HG03103 (cell line): Measurements from ENCODE around the gene ABHD8.
"Not testable (repeated sequence)": the region's sequence is repeated elsewhere in the genome, so short reads cannot be mapped to it uniquely, and the experiment has no call there.

Experiments
- ATAC-seq: cut with Tn5 transposase; IDR thresholded peaks from one replicate; pipeline ENCODE4 v1.9.1; 2021; ENCODE audit warnings: low read depth; ENCODE audit not compliant: unreplicated experiment

Gene ABHD8

DNA sequence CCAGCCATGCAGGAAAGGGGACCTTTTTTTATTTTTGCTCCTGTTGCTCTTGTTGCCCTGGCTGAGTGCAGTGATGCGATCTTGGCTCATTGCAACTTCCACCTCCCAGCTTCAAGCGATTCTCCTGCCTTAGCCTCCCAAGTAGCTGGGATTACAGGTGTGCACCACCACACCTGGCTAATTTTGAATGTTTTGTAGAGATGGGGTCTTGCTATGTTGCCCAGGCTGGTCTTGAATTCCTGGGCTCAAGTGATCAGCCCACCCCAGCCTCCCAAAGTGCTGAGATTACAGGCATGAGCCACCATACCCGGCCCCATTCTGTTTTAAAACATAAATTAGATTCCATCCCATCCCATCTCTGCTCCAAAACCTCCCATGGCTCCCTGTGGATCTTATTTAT, 28.3 kb downstream of the ABHD8 start:
- ATAC-seq, result not testable (repeated sequence)

DNA sequence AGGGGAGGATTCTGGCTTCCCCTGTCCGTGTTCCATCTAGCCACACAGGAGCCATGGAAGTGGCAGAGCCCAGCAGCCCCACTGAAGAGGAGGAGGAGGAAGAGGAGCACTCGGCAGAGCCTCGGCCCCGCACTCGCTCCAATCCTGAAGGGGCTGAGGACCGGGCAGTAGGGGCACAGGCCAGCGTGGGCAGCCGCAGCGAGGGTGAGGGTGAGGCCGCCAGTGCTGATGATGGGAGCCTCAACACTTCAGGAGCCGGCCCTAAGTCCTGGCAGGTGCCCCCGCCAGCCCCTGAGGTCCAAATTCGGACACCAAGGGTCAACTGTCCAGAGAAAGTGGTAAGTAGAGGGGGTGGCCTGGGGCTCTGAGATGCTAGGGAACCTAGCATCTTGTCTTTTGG, 34.5 kb downstream of the ABHD8 start:
- no peak for ATAC-seq

DNA sequence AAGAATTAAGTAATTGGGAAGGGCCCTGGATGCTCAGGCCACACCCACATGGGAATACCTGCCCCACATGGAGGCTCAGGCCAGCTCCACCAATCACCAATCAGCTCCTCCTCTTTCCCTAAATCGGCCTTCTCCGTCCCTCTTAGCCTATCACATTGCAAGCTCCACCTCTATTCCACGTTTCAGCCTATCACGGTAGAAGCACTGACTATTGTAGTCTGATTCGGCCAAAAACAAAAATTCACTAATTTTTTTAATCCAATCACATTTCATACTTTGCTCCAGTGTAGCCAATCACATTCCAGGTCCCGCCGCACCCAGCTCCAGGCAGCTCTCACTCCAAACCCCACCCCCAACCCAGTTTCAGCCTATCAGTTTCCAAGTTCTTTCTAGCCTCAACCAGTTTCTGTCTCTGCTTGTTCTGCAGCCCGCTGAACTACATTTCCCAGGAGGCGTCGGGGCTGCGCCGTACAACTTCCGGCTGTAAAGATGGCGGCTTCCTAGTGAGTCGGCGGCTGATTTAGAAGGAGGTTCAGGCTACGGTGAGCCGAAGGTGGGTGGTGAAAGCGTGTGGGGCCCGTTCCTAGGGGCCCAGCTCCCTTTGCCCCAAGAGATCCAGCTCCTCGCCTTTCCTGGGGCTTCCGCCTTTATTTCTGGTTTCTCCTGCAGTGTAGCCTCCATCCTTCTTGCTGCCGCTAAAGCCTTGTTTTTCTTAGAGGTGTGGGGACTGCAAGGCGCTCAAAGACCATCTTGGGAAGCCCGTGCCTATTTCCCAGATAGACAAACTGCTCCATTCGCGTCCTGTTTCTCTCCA, 36.0 kb downstream of the ABHD8 start, which contains the start of gene BABAM1:
Gene BABAM1, plus strand, starts transcription at position 469 of the 814 bp plus-strand sequence. CDS start 1,364 bp downstream, outside the sequence.
- peak; percentile 81 for ATAC-seq

DNA sequence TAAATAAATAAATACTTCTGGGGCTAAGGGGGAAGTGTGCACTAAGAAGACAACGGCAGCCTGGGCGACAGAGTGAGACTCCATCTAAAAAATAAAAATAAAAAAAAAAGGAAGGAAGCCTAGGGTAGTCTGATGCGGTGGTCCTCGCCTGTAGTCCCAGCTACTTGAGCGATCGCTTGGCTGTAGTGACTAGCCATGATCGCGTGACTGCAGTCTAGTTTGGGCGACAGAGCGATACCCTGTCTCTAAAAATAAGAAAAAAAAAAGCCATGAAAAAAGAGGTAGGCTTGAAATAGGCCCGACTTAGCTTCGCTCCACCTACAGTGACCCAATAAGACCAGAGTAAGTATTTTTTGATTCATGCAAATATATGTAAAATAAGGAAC, 36.6 kb downstream of the ABHD8 start:
- ATAC-seq, result peak; percentile 22

DNA sequence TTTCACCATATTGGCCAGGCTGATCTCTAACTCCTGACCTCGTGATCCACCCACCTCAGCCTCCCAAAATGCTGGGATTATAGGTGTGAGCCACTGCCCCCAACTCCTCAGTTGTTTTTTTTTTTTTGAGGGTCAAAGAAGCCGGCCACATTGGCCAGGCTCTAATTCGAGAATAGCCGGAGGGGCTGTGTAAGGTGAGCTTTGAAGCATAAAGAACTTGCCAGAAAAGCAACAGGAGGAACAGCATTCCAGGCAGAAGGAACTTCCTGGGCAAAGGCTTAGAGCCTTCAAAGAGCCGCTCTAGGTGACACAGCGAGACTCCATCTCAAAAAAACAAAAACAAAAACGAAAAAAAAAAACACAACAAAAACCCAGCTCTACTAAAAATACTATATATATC, 37.2 kb downstream of the ABHD8 start:
- ATAC-seq, result no peak

DNA sequence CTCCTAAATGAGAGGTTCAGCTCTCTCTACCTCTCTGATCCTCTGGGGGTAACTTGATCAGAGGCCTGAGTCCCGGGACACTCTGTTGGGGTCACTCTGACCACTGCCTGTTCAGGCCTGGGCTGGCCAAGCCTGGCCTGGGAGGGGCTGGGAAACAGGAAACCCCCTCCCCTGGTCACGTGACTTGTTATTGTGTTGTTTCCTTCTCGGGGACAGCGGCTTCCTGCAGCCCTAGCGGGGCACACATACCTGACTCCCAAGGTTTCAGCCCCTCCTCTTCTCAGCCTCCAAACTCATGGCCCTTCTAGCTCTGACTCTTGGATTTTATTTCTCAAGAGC, 38.6 kb downstream of the ABHD8 start, which contains the start of gene USHBP1:
Gene USHBP1, minus strand, starts transcription at position 105 of the 339 bp plus-strand sequence. CDS start 446 bp downstream, outside the sequence.
- ATAC-seq, result no peak

DNA sequence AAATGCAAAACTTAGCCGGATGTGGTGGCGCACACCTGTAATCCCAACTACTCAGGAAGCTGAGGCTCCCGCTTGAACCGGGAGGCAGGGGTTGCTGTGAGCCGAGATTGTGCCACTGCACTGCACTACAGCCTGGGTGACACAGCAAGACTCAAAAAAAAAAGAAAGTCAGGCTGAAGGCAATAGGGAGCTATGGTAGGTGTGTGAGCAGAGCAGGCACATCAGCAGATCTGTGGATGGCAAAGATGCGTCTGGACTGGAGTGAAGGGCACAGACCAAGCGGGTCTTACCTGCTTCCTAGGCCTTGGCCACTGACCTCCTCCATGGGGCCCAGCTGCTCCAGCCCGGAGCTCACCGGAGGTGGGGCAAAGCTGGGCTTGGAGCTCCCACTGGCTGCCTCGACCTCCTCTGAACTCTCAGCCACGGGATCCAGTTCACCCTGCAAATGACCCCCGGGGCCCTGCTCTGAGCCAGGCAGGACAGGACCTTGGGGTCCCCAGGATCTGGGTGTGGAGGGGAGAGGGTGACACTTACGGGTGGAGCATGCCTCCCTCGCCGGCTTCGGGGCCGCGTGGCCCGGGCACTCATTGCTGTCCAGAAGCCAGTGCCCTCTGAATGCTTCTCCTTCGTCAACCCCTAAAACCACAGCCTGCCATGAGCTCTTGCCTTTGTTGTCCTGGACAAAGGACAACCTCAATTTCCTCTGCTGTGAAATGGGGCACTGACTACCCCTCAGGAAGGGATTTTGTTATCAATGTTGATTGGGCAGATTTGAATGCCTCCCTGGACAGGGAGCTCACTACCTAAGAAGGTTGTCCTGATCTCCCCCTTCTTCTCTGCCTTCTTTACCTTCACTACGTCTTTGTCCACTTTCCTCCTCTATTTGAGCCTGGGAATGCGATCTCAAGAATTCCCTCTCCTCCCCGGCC, 39.2 kb downstream of the ABHD8 start:
- ATAC-seq, result no peak

DNA sequence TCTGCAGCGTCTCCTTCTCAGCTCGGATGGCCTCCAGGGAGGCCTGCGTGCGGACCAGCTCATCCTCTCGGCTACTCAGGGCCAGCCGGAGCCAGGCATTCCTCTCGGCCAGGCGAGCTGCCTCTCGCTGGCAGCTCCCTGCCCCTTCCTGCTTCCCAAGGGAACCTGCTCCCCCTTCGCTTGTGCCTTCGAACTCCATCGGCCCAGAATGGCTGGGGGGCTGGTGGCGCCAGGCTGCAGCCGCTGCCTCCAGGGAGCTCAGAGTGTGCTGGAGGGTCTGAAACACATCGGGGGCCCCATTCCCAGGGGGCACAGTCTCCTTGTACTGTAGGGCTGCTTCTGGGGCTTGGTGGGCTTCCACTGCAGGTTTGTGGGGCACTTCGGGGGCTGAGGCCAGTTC, 40.7 kb downstream of the ABHD8 start:
- ATAC-seq, result no peak

DNA sequence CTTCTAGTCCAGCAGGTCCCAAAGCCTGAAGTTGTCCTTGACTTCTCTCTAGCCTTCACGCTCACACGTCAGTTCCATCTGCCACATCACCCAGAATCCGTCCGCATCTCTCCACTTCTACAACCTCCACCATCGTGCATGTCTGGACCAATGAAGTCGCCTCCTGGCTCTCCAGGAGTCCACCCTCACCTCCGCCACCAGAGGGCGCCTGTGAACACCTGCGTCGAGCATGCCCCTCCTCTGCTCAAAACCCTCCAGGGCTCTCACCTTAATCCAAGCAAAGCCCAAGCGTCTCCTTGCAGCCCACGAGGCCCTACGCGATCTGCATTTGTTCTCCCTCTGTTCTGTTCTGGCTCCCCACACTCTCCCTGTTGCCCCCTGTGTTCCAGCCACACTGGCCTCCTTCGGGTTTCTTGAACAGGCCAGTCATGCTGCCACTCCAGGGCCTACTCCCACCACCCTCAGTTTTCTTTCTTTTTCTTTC, 42.3 kb downstream of the ABHD8 start:
- no peak for ATAC-seq

DNA sequence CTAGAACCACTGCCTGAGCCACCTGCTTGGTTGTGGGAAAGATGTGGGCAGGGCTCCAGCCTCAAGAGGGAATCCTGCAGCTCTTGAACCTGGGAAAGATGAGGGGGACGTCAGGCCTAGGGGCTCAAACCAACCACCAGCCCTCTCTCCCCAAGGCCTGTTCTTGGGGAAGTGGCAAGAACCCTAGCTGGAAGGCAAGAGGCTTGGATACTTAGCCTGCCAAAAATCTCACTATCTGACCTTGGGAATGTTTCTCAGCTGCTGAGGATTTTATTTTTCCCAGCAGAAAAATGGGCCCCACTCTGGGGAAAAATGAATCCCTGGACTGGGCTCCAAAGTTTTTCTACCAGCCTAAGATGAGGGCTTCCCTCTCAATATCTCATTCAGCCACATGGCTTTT, 43.3 kb downstream of the ABHD8 start:
- ATAC-seq, result no peak

DNA sequence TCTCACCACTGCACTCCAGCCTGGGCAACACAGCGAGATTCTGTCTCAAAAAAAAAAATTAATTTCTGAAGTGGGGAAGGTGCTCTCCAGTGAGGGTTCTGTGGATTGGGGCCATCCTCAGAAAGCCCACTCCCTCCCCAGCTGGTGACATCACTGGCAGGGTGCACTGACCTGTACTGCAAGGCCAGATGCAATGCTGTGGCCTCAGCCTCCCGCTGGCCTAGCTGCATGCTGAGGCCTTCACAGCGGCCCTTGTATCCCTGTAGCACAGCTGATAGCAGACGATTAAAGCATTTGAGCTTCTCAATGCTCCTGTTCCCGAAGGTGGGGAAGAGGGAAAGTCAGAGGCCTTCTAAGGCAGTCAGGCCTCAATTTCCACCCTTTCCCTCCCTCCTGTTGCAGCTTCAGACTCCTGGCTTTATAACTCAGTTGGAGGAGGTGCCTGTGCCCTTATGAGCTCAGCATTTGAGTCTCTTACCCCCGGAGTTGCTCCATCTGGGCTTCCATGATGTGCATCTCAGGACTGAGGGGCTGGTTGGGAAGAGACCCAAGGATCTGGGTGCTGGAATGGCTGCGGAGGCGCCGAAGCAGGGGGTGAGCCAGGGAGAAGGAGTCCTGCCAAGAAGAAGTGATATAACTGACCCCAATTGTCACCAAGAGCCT, 44.0 kb downstream of the ABHD8 start:
- ATAC-seq, result no peak

DNA sequence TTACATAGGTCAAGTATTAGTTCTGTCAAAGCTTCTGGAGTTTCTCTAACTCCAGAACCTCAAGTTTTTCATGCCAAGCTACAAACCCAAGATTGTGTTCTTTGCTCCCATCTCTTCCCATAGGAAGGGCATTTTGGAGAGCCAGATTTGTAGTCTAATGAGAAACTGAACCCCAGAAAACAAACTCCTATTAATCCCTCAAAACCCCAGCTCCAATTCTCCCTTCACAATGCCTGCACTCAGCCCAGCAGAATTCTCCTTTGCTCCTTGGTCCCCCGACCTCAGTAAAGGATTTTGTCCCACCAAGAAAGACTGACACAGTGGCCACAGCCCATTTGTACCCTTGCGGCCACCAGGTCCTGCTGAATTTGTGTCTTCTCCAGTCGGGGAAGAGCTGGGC, 47.1 kb downstream of the ABHD8 start:
- no peak for ATAC-seq

DNA sequence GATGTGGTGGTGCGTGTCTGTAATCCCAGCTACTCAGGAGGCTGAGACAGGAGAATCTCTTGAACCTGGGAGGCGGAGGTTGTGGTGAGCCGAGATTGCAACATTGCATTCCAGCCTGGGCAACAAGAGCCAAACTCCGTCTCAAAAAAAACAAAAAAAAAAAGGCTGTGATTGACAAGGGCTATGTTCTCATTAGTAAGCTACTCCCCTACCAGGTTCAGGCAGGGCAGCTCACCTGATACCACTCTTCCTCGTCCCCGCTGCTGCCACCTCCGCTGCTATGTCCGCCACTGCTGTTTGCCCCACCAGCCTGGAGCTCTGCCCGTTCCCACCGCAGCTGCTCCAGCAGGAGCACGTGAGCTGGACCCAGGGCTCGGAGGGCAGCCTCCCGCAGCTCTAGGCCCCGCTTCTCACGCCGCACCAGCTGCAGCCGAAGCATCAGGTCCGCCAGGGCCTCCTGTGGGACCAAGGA, 48.0 kb downstream of the ABHD8 start:
- no peak for ATAC-seq

DNA sequence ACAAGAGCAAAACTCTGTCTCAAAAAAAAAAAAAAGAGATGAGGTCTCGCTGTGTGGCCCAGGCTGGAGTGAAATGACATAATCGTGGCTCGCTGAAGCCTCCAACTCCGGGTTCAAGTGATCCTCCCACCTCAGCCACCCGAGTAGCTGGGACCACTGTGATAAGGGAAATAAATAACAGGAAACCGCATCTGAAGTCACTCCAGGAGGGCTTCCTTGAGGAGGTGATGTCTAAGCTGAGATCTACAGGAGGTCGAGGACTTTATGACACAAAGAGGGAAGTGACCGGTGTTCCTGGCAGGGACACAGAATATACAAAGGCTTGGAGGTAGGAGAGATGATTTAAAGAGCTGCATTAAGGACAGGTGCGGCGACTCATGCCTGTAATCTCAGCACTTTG, 48.6 kb downstream of the ABHD8 start:
- ATAC-seq, result no peak

DNA sequence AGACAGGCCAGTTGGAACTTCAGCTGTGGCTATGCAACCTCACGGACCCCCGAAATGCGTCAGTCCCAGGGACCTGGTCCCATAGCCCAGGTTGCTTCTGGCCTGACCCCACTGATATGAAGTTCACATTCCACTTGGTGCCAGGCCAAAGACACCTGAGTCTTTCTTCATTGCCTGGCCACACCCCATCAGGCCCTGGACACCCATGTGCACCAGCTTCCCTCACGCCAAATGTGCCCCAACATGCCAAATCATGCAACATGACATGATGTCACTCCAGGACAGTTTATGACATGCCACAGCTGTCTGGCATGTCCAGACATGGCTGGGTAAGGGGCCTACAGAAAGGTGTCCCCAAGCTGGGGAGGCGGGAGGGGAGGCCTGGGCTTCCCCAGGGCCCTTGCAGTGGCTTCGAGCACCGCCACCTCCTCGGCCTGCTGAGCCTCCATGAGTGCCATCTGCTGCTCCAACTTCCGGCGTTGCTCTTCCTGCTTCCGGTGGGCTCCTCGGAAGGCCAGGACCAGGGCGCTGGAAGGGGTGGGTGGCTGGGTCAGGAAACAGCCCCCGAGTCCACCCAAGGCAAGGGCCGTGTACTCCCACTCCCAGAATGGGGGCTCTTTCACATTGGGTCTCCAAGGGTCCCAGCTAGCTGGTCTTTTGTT, 53.2 kb downstream of the ABHD8 start:
- no peak for ATAC-seq

DNA sequence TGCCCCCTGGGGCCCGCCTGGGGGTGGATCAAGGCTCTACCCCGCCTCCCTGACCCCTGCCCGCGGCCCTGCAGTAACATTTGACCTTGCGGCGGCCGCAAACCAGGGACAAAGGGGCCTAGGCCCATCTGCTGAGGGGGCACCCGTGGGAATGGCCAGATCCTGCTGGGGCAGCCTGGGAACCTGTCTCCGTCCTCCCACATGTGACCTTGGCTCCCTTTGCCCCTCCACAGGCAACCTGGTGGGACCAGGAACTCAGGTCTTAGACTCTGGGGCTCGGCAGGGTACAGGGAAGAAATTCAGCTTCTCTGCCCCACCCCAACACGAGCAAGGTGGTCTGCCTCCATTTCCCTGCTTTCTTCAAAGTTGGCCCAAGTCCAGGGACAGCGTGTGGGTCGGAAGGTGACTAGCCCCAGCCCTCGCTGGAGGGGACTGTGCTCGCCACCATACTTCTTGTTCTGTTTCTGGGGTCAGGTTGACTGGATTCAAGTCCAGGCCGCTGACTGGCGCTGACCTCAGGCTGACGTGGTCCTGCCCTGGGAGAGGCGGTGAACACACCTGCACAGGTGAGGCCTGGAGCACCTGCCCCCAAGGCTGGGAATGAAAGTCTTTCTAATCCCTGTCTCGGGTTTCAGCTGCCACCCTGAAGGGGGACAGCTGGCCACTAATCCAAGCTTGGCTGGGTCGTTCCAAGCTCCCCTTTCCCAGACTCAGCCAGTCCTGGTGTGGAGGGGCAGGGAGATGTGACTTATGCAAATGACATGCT, 55.0 kb downstream of the ABHD8 start:
- ATAC-seq, result no peak

DNA sequence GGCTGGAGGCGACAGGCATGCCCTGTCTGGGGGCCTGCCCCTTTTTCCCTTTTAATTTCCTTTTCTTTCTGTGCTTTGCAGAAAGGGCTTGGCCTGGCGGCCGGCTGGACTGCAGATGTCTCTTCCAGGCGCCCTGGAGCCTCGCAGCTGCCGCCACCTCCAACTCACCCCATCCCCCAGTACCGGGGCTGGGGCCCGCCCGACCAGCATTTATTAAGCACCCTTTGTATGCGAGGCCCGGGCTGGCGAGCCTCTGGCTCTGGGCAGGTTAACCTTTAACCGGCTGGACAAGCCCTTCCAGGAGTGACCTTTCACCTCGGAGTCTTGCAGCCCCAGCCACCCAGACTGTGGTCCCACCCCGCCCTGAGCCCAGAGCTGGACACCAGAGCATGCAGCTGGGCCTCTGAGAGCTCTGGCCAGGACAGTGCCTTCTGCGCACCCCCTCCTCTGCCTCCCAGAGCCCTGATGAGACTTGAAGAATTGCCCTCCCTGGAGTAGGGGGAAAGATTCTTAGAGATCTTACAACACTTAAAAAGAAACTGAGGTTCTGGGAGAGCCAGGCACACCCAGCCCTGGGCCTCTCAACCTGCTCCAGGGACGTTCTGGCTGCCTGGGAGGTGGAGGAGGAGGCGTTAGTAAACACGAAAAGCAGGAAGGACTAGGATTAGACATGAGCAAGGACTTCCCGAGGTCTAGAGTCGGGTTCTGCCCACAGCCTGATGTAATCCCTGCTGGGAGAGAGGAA, 56.4 kb downstream of the ABHD8 start:
- ATAC-seq, result no peak

DNA sequence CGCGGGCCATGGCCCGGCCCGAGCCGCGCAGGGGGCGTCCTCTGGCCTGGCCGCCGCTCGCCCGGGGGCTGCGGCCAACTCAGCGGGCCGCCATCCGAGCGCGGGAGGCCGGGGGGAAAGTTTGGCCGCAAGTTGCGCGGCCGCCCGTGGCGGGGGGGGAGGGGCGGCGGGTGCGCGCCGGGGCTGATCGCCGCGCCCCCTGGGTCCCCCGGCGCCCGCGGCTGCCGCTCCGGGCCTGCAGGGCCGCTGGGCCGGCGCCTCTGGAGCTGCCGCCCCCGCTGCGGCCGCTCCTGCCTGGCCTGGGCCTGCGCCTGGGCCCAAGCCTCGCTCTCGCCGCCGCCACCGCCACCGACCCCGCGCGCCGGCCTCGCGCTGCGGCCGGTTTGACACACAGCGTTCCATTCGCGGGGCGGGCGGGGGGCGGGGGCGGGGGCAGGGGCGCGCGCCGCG, 57.7 kb downstream of the ABHD8 start, which contains the start of gene NR2F6:
Gene NR2F6, minus strand, starts transcription at position 385 of the 450 bp plus-strand sequence. CDS start 699 bp downstream, outside the sequence.
- ATAC-seq, result no peak
